GM23338 (cell line): ENCODE measurements around the gene CPNE5.

Source experiments
- CREB1 ChIP-seq: fragments of 250-450 bp; sonication (Bioruptor Pico); IDR thresholded peaks from 2 replicates; pipeline ENCODE4 v1.5.0; 2020; ENCODE audit warnings: low read depth, mild to moderate bottlenecking, moderate library complexity
- EZH2 ChIP-seq: fragments of 200-600 bp; sonication (generic); IDR thresholded peaks from one replicate; pipeline ENCODE4 v1.8.0; 2017; ENCODE audit warnings: antibody characterized with exemption, mild to moderate bottlenecking, low read depth; ENCODE audit not compliant: unreplicated experiment
- EZH2phosphoT487 ChIP-seq: fragments of 200-600 bp; sonication (generic); IDR thresholded peaks from one replicate; pipeline ENCODE4 v1.8.1; 2018; ENCODE audit warnings: antibody characterized with exemption; ENCODE audit not compliant: unreplicated experiment
- JUNB ChIP-seq: IDR thresholded peaks from one replicate; pipeline ENCODE4 v1.6.1; 2016; ENCODE audit warnings: antibody characterized with exemption; ENCODE audit not compliant: unreplicated experiment
- NANOG ChIP-seq: IDR thresholded peaks from 2 replicates; pipeline ENCODE4 v1.6.1; 2016; ENCODE audit warnings: antibody characterized with exemption, borderline replicate concordance
- POLR2AphosphoS5 ChIP-seq: IDR thresholded peaks from 2 replicates; pipeline ENCODE4 v1.6.1; 2016; ENCODE audit warnings: antibody characterized with exemption, low read depth
- ZNF114 ChIP-seq: fragments of 250-450 bp; sonication (Bioruptor Pico); IDR thresholded peaks from 2 replicates; pipeline ENCODE4 v1.5.0; 2020; ENCODE audit warnings: mild to moderate bottlenecking, moderate library complexity
- ZNF331 ChIP-seq: fragments of 250-450 bp; sonication (Bioruptor Pico); IDR thresholded peaks from 2 replicates; pipeline ENCODE4 v1.5.0; 2020; ENCODE audit warnings: low read depth, mild to moderate bottlenecking, moderate library complexity
- TF ChIP-seq, protein P1 (sequence below), 2 experiments: fragments of 200-600 bp in 1 of 2; sonication (generic) in 1 of 2; conservative IDR thresholded peaks; 2 replicates each; pipeline versions ENCODE4 v1.5.1 to v1.6.1; 2016 to 2017; ENCODE audit warnings: antibody characterized with exemption in 2 of 2, low read depth in 2 of 2, mild to moderate bottlenecking in 2 of 2, moderate library complexity in 1 of 2
- TF ChIP-seq, protein P2 (sequence below): IDR thresholded peaks from 2 replicates; pipeline ENCODE4 v1.6.1; 2016; ENCODE audit warnings: antibody characterized with exemption
- TF ChIP-seq, protein P3 (sequence below): IDR thresholded peaks from one replicate; pipeline ENCODE4 v1.6.1; 2018; ENCODE audit warnings: antibody characterized with exemption; ENCODE audit not compliant: unreplicated experiment

DNA sequence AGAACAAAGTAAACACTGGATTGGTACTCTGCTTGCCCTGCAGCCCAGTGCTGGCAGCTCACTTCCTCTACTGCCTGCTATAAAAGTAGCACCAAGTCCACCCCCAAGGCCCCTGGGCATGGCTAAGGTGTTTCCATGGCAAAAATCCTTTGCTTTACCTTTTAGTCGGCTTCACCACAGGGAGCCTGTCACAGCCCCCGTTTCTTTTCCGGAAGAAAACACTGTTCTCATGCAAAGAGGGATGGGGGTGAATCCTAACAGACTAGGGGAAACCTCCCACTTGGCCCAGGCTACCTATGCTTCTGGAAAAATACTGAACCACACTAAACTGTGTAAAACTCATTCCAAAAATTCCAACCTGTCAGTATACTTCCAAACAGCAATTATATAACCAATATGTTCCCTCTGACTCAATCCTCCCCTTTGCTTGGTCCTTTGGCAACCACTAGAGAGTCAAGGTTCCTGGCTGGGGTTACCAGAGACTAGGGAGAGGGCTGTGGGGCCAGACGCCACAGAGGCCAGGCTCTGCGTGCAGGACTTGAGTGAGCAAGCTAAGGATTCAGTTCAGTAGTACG lies 19.2 kb upstream of the CPNE5 start:
- TF ChIP-seq, protein P1, sequence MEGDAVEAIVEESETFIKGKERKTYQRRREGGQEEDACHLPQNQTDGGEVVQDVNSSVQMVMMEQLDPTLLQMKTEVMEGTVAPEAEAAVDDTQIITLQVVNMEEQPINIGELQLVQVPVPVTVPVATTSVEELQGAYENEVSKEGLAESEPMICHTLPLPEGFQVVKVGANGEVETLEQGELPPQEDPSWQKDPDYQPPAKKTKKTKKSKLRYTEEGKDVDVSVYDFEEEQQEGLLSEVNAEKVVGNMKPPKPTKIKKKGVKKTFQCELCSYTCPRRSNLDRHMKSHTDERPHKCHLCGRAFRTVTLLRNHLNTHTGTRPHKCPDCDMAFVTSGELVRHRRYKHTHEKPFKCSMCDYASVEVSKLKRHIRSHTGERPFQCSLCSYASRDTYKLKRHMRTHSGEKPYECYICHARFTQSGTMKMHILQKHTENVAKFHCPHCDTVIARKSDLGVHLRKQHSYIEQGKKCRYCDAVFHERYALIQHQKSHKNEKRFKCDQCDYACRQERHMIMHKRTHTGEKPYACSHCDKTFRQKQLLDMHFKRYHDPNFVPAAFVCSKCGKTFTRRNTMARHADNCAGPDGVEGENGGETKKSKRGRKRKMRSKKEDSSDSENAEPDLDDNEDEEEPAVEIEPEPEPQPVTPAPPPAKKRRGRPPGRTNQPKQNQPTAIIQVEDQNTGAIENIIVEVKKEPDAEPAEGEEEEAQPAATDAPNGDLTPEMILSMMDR (conservative IDR thresholded peaks at IDR 0.05; ENCODE audit: low read depth in 2 of 2) = no peak
- TF ChIP-seq POLR2AphosphoS5 (no peak), EZH2phosphoT487 (no peak), EZH2 (no peak), JUNB (no peak), CREB1 (peak; percentile 4; the same call in 1 of the 2 replicates), ZNF114 (CRISPR knock-in tag) (no peak), ZNF331 (CRISPR knock-in tag) (no peak), NANOG (no peak)
- TF ChIP-seq, protein P2, sequence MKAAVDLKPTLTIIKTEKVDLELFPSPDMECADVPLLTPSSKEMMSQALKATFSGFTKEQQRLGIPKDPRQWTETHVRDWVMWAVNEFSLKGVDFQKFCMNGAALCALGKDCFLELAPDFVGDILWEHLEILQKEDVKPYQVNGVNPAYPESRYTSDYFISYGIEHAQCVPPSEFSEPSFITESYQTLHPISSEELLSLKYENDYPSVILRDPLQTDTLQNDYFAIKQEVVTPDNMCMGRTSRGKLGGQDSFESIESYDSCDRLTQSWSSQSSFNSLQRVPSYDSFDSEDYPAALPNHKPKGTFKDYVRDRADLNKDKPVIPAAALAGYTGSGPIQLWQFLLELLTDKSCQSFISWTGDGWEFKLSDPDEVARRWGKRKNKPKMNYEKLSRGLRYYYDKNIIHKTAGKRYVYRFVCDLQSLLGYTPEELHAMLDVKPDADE = peak; percentile 47; the same call in 1 of the 2 replicates
- TF ChIP-seq, protein P3, sequence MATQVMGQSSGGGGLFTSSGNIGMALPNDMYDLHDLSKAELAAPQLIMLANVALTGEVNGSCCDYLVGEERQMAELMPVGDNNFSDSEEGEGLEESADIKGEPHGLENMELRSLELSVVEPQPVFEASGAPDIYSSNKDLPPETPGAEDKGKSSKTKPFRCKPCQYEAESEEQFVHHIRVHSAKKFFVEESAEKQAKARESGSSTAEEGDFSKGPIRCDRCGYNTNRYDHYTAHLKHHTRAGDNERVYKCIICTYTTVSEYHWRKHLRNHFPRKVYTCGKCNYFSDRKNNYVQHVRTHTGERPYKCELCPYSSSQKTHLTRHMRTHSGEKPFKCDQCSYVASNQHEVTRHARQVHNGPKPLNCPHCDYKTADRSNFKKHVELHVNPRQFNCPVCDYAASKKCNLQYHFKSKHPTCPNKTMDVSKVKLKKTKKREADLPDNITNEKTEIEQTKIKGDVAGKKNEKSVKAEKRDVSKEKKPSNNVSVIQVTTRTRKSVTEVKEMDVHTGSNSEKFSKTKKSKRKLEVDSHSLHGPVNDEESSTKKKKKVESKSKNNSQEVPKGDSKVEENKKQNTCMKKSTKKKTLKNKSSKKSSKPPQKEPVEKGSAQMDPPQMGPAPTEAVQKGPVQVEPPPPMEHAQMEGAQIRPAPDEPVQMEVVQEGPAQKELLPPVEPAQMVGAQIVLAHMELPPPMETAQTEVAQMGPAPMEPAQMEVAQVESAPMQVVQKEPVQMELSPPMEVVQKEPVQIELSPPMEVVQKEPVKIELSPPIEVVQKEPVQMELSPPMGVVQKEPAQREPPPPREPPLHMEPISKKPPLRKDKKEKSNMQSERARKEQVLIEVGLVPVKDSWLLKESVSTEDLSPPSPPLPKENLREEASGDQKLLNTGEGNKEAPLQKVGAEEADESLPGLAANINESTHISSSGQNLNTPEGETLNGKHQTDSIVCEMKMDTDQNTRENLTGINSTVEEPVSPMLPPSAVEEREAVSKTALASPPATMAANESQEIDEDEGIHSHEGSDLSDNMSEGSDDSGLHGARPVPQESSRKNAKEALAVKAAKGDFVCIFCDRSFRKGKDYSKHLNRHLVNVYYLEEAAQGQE = no peak
